ENCODE results near the gene LRRC59.

- no peak for TF ChIP-seq EZH2 (optimal IDR thresholded peaks at IDR 0.05; ENCODE audit: low read depth, low read length)
- no peak for TF ChIP-seq CTCF (IDR thresholded peaks at IDR 0.05; ENCODE audit: low read length)
These were observed 27.3 kb downstream of the LRRC59 start for GRCh38 chr17:50370052-50370451.
